ENCODE data around the gene CT47C1.
"Not testable (repeated sequence)": the region's sequence is repeated elsewhere in the genome, so short reads cannot be mapped to it uniquely, and the experiment has no call there.

The CT47C1 gene

GRCh38 chrX:119072744-119073143, at the start of gene CT47C1:
Gene CT47C1 (plus strand): TSS chrX:119072993. CDS start chrX:119073226, 233 bp downstream.
- DNase-seq = no peak

DNA sequence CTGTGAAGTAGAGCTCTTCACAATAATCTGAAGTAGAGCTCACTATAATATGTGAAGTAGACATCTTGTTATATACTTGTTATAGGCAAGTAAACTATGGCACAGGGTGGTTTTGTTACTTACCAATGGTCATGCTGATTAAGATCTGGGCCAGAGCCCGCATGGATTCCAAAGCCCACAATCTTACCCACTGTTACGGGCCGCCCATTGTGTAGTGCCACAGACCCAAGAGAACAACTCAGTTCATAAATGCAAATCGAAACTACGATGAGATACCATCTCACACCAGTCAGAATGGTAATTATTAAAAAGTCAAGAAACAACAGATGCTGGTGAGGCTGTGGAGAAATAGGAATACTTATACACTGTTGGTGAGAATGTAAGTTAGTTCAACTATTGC, 46.9 kb upstream of the CT47C1 start:
- no peak for DNase-seq

DNA sequence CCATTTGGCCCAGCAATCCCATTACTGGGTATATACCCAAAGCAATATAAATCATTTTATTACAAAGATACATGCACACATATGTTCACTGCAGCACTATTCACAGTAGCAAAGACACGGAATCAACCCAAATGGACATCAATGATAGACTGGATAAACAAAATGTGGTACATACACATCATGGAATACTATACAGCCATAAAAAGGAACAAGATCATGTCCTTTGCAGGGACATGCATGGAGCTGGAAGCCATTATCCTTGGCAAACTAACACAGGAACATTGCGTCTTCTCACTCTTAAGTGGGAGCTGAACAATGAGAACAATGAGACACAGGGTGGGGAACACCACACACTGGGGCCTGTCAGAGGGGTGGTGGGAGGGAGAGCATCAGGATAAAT, 46.4 kb upstream of the CT47C1 start:
- not testable (repeated sequence) for DNase-seq

DNA sequence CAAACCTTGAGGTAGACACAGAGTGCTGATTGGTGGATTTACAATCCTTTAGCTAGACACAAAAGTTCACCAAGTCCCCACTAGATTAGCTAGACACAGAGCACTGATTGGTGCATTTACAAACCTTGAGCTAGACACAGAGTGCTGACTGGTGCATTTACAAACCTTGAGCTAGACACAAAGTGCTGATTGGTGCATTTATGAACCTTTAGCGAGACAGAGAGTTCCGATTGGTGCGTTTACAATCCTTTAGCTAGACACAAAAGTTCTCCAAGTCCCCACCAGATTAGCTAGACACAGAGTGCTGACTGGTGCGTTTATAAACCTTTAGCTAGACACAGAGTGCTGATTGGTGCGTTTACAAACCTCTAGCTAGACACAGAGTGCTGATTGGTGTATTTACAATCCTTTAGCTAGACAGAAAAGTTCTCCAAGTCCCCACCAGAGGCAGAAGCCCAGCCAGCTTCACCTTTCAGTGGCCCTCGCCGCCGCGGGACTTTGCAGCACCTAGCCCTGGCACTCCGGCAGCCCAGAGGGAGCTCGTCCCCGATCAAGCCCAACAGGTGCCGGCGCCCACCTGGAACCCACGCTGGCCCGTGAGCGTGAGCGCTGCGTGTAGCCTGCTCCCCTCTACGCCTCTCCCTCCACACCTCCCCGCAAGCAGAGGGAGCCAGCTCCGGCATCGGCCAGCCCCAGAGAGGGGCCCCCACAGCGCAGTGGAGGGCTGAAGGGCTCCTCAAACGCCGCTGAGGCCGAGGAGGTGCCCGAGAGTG, 44.6 kb upstream of the CT47C1 start:
- not testable (repeated sequence) for DNase-seq

DNA sequence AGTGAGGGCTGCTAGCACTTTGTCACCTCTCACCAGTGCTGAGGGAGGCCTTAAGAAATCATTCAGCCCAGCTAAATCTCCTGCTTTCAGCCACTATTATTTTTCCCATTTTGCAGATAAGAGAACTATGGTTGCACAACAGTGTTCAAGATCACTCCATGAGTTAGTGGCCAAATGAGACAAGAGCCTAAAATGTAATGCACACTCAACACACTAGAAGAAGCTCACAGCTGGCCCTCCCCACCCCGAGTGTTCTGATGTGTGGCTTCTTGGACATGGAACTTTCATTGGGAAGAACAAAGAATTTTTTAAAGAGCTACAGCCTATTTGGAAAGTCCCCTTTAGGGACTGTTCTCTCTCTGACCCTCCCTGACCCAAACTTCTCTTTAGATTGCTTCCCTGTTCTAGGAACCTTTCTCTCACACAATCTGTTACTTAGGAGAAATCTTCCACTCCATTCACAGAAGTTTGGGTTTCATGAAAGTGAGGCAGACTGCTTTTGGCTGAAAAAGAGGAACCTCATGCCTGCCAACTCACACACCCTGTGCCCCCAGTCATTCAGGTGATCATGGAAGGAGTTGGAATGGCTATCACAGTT, 44.0 kb upstream of the CT47C1 start:
- no peak for DNase-seq

DNA sequence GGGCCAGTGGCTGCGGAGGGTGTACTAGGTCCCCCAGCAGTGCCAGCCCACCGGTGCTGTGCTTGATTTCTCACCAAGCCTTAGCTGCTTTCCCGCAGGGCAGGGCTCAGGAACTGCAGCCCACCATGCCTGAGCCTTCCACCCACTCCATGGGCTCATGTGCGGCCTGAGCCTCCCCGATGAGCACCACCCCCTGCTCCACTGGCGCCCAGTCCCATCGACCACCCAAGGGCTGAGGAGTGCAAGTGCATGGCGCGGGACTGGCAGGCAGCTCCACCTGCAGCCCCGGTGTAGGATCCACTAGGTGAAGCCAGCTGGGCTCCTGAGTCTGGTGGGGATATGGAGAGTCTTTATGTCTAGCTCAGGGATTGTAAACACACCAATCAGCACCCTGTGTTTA, 43.1 kb upstream of the CT47C1 start:
- DNase-seq = not testable (repeated sequence)

- DNase-seq = no peak
Measured at GRCh38 chrX:119030990-119031389, 41.8 kb upstream of the CT47C1 start.

DNA sequence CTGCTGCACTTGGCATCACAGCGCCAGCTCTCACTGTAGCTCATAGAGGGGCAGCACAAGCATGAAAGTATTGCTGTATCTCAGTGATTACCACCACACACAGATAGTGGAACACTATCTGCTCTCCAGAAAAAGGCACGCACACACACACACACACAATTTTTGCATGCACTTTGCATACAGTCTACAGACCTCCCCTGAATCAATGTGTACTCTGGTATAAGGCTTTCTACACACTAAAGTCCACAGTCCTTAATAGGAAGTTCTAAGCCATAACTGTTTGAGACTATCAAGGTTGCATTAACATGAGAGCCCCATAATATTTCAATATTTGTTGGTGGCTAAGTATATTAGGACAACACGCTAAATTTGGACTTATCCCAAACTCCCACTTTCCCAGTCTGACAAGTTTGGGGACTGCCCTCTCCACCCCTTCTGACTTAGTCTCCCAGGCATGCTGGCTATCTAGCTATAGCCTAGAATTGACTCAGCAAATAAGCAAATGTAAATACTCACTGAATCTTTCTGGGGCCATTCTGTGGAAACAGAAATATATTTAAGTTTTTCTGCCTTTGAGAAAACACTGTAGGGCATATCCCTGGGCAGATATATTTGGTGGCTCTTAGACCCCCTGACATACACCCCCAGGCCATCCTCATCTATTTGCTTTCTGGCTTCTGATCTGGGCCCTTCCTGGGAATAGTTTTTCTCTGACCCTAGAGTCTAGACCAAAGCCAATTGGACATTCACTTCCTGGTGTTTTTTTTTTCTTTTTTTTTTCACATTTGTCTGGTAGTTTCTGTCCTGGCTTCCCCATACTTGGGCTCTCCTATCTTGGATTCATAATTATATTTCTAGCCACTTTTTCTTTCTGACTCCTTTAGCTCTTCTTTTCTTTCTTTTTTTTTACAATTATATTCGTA, 36.4 kb upstream of the CT47C1 start:
- no peak for DNase-seq

DNA sequence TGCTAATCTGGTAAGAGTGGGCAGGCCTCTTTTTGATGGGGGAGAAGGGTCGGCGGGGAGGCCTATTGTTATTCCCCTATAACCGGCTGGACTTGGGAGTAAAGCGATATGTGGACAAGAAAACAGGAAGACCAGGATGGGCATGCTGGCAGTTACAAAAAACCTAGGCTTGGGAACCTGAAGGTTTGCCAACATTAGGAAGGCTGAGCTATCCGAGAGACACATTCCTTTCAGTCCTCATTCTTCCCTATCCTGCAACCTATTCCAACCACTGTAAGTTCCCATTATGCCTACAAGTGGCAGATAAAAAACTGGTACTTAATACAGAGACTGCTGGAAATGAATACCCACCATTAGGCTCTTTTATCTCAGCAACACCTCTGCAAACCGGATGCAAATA, 32.4 kb upstream of the CT47C1 start:
- DNase-seq = no peak

DNA sequence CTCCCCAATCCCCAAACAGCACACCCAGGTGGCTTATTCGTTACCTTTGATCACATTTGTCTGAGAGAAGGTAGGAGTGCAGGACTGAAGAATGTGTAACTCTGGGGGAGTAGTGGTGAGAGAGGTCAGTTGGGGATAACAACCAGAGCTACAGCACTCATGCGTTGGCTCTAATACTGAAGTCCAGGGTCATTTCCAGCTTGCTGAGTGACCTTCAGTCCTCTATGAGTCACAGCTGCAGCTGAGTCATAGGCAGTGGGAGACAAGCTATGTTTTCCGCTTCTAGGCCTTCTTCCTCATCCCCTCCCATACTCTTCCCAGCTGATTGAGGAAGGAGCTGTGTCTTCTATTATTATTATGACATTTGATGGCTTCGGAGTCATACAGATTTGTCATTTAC, 31.6 kb upstream of the CT47C1 start:
- DNase-seq = no peak

- no peak for DNase-seq
Measured at GRCh38 chrX:119042040-119042439, 30.8 kb upstream of the CT47C1 start.

GRCh38 chrX:119042996-119043395, 29.8 kb upstream of the CT47C1 start:
- DNase-seq = no peak

DNA sequence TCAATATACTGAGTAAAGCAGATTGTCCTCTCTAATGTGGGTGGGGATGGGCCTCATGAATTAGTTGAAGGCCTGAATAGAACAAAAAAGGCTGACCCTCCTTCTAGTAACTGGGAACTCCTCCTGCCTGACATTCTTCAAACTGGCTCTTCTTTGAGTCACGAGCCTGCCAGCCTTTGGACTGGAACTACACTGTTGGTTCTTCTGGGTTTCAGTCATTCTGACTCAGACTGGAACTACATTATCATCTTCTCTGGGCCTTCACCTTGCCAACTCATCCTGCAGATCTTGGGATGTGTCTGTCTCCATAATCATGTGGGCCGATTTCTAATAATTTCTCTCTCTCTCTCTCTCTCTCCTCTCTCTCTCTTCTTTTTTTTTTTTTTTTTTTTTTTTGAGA, 26.9 kb upstream of the CT47C1 start:
- no peak for DNase-seq

- no peak for DNase-seq
Measured at GRCh38 chrX:119055687-119056086, 17.1 kb upstream of the CT47C1 start.

GRCh38 chrX:119062750-119063374, 9.9 kb upstream of the CT47C1 start:
- DNase-seq = no peak

GRCh38 chrX:119063428-119063827, 9.4 kb upstream of the CT47C1 start:
- DNase-seq = no peak

- DNase-seq = peak; percentile 36
Measured at GRCh38 chrX:119067023-119067739, 5.6 kb upstream of the CT47C1 start.

GRCh38 chrX:119069128-119069527, 3.7 kb upstream of the CT47C1 start:
- DNase-seq = no peak

DNA sequence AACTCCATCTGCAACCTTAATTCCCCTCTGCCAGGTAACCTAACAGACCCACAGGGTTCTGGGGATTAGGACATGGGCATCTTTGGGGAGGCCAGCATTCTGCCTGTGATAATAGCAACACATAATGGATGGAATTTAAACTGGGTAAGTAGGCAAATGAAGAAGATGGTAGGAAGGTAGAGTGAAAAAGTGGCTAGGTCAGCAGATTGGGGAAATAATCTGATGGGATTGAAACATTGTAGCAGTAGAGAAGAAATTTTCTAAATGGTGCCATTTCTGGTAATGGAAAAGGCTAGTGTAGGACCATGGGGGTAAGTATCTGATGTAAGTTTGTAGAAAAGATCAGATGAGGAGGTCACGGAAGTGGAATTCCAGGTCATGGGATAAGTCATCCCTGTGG, 3.0 kb upstream of the CT47C1 start:
- DNase-seq = no peak

GRCh38 chrX:119071381-119071780, 1.4 kb upstream of the CT47C1 start:
- no peak for DNase-seq

- DNase-seq = no peak
Measured at GRCh38 chrX:119073200-119073905, 560 bp downstream of the CT47C1 start.

DNA sequence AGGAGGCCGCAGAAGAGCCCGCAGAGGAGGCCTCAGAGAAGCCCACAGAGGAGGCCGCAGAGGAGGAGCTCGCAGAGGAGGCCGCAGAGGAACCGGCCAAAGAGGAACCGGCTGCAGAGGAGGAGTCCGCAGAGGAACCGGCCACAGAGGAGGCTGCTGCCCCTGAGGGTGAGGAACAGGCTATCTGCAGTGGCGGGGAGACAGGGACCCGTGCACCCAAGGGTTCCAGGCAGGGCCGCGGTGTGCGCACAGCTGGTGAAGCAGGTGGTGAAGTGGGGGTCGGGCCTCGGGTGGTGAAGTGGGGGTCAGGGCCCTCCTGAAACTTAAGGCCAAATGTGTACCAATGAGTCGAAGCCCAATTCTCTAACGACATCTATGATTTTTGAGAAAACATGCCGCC, 1.1 kb downstream of the CT47C1 start:
- no peak for DNase-seq
